D341Med (cell line): Measurements from ENCODE around the gene PRLH.

Experiments
- DNase-seq: peaks from one replicate; pipeline ENCODE4 v3.0.0; 2012; ENCODE audit warnings: low spot score

The PRLH gene

DNA sequence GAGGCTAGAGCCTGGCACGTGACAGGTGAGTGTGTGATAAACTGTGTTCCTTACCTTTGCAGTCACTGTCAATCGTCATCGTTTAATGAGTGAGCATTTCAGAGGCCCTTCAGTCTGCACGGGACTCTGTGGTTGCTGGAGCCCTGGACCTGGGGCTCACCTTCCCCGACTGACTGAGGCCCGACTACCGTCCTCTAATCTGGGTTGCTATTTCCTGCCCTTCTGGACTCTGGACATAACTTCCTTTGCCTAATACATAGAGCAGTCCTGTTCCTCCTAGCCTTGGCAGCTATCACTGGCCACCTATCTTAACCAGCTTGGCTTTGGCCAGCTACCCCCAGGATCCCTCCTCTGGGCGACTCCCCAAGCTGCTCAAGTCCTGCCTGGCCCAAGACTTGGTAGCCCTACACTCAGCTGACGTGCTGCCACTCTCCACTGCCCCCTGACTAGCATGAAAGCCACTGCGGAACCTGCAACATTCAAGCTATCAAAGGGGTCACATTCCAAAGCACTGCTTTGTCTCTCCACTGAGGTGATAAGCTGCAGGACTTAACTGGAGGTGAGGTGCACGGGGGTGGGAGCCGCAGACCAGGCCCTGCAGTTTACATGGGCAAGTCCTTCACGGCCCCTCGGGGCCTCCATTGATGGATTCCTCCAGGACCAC is 35.2 kb downstream of the PRLH start:
- DNase-seq: no peak

DNA sequence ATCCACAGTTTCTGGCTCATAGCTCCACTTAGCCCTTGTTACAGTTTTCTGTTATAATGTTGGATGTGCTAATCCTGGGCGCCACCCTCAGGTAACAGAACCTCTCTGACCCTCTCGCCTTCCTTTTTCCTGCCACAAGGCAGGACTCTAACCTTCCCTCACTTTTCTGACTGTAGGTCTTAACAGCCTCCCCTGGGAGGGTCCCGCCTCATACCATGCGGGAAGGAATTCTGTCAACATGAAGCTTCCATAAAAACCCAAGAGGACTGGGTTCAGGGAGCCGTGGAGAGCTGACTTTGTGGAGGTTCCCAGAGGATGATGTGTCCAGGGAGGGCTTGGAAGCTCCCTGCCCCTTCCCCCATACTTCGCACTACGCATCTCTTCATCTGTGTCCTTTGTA is 36.0 kb downstream of the PRLH start:
- no peak for DNase-seq

DNA sequence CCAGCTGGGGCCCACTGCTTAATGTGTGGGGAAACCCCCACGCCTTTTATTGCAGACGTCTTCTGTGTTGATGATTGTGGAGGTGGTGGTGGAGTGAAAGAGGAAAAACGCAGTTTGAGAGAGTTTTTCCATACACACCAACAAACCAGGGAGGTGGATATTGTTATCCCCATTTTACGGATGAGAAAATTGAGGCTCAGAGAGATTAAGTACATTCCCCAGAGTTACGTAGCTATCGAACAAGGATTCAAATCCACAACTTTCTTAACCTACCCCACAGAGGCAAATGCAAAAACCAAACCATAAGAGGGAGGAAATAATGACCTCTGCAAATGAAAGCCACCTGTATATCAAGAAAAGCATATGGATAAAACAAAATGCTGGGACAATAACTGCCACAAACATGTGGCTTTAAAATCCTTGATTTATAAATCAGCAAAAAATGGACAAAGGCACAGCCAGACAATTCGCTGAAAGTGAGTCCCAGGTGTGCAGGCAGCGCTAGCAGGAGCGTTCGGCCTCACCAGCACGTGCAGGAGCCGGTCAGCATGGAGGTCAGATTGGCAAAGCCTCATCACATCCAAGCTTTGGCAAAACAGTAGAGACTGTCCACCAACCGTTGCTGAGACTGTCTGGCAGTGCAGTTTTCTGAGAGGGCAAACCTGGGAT is 36.8 kb downstream of the PRLH start:
- no peak for DNase-seq

DNA sequence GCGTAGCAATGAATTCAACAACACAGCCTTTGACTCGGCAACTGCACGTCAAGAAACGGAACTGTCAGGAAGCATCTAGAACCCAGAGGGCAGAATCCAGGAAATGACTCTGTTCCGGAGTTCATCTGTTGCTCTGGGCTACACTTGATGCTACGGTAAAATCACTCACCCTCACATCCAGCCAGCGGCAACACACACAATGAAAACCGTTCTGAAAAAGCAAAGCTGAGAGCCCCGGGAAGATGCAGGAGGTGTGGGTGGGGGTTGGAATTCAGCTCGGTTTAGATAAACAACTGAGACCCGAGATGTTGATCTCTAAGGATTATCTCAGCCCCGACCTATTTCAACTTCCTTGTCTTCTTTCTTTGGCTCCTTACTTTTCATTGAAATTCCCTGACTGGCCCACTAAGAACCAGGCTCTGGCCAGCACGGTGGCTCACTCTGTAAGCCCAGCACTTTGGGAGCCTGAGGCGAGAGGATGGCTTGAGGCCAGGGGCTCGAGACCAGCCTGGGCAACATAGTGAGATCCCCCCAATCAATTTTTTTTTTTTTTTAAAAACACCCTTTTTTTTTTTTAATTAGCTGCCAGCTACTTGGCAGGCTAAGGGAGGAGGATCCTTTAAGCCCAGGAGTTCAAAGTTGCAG is 37.5 kb downstream of the PRLH start:
- DNase-seq: no peak

DNA sequence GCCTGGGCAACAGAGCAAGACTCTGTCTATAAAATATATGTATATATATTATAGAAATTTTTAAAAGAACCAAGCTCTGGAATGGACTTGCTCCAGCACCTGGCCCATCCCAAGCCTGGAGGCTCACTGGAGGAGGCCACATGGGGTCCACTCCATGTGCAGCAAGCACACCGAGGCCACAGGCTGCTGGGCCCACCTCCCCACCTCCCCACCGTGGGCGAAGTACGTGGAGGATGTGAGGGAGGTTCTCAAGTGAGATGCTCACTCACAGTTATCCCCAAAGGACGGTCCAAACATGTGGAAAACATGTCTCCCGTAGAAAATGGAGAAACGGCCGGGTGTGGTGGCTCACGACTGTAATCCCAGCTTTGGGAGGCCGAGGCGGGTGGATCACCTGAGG is 38.0 kb downstream of the PRLH start:
- DNase-seq: no peak

DNA sequence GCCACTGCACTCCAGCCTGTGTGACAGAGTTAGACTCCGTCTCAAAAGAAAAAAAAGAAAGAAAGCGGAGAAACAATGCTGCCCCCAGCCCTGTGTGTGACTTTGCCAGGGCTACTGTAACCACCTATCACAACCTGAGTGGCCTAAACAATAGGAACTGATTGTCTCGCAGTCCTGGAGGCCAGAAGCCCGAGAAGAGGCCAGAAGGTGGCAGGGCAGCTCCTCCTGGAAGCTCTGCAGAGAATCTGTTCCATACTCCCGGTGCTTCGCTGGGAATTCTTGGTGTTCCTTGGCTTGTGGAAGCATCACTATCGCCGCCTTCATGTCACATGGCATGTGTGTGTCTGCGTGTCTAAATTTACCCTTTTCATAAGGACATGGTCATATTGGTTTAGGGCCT is 38.6 kb downstream of the PRLH start:
- no peak for DNase-seq

DNA sequence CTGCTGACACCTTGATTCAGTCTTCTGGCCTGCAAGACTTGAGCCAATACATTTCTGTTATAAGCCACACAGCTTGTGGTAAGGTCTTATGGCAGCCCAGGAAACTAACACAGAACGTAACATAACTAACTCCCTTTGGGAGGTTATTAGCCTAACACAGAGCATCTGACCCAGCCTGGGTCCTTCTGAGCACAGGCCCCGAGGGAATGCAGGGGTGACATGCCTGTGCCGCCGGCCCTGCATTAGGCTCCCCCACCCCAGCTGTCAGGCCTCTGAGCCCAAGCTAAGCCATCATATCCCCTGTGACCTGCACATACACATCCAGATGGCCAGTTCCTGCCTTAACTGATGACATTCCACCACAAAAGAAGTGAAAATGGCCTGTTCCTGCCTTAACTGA is 40.1 kb downstream of the PRLH start:
- peak; percentile 79 for DNase-seq

DNA sequence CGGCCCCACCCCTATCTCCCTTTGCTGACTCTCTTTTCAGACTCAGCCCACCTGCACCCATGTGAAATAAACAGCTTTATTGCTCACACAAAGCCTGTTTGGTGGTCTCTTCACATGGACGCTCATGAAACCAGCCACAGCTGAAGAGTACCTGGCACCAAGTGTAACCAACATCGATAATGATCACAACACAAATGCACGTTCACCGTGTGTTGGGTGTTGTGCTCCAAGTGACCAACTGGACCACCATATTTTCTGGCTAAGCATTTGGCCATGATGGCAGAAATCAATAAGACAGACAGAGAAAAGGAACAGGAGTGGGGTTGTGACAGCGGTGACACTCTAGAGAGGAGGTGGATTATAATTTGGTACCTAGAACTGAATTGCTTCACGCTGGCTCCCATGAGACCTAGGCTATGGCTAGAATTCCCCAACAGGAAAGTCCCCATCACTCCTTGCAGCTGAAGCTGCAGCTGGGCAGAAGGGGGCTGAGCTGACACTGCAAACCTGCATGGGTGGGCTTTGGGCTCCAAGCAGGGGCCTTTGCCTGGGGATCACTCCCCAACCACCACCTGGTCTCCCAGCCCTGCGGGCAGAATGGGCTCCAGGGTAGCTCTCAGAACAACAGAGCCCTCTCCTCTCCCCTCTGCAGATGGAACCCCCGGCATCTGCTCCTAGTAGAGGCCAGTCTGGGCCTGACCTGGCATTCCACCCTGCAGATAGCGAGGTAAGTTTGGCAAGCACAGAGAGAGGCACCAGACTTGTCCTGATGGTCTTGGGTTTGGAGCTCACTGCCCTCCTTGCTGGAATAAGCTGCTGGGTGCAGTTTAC is 46.4 kb downstream of the PRLH start:
- no peak for DNase-seq

DNA sequence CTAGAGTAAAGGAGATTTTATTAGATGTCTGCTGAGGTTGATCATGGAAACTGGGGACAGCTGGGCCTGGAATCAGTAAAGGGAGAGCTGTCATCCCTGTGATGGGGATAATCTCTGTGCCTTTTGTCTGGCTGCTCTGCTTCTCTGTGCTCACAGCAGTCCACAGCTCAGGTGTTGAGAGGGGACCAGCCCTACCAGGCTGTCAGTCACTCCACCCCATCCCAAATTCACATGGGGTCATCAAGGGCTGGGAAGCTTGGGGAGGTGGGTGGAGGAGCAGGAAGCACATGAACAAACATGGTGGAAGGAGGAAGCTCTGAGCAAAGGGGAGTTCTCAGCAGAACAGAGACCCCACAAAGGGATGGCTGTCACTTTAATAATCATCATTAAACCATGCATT is 47.3 kb downstream of the PRLH start:
- DNase-seq: no peak

DNA sequence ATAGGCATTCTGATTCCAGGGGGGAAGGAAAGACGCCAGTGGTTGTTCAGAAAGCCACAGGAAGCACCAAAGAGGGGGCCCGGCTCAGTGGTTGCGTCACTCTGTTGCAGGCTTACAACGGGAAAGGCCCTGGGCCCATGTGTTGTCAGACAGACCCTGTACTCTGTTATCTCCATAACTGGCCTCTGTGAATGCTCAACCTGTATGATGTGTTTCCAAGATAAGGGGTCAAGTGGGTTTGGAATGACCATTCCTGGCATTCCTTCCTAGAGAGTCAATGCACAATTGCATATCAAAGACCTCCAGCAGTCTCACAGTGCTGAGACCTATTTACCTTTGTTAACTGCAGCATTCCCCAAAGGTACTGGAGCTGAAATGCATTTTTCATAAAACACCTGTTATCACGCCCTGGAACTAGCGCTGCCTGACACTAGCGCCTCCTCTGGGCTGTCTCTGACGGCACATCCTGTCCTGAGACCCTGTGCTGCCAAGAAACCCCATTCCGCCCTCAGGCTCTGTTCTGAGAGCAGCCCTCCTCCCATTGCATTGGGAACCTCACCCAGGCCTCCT is 47.9 kb downstream of the PRLH start:
- DNase-seq: no peak

DNA sequence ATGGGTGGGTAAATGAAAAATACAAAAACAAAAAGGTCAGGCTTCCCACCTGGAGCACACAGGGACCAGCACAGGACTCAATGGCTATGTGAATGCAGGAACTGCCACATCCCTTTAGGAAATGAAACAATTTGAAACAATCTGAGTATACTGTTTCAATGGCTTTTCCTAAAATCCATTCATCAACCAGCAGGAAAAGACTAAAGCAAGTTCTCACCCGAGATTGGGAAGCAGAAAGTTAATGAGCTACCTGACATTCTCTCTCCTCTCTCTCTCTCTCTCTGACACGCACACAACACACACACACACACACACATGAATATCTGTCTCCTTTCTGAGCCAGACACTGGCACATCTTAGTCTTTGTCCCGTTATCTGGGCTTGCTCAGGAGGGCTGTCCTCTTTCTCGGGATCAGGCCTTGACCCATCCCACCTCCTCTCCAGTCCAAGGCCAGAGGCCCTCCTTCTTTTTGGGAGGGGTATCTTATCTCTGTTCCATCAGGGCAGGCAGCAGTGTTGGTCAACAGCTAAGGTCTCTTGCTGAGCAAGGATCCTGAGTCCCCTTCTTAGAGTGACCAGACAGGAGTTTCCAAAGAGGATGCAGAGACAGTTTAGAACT is 49.4 kb downstream of the PRLH start:
- DNase-seq: no peak

DNA sequence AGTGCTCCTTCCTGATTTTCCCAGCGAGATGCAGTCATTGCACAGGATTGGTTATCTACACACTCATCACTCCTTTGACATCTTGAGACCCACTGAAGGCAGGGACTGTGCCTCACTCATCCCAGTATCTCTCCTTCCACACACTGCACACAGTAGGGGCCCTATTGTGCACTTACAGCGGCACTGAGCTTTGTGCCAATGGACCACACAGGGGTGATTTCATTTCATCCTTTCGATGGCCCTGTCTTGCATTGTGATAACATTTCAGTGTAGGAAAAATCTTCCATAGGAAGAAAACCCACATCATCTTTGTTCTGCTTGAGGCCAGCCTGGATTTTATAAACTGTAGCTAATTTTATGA is 50.0 kb downstream of the PRLH start:
- DNase-seq: no peak
